Body of pancreas (tissue), 4 donors: Measurements from ENCODE around the gene CEP164.

Experiments
- CTCF ChIP-seq, 7 experiments: fragments of 450-650 bp in 4 of 7; fragments of 200-600 bp in 3 of 7; sonication (generic) in 3 of 7; IDR thresholded peaks; one replicate each; pipeline ENCODE4 v1.5.1; 2016 to 2019; ENCODE audit warnings: antibody characterized with exemption in 7 of 7
- POLR2A ChIP-seq, 3 donors: fragments of 450-650 bp; IDR thresholded peaks; one replicate each; pipeline ENCODE4 v1.6.1; 2016; ENCODE audit warnings: antibody characterized with exemption in 3 of 3, mild to moderate bottlenecking in 2 of 3

DNA sequence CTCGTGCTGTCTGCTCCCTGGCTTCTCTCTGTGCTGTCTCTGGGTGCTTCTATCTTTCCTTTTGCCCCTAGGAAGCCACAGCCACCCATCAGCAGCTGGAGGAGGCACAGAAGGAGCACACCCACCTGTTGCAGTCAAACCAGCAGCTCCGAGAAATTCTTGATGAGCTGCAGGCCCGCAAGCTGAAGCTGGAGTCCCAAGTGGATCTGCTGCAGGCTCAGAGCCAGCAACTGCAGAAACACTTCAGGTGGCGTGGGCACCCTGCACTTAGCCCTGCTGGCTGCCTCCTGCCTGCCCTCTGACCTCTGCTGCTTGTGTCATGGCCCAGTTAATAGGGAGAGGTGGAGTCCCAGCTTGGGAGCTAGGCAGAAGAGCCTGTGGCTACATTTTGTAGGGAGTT, 67.8 kb downstream of the CEP164 start:
- no peak for TF ChIP-seq CTCF (IDR thresholded peaks at IDR 0.05)
- TF ChIP-seq POLR2A (IDR thresholded peaks at IDR 0.05): no peak
